ENCODE results near the gene MMAB. TPM values are rescaled to one million over a fixed set of nuclear protein-coding genes. Genes with fewer than 3 reads are reported as not detected.

MMAB gene
- total and polyA plus RNA-seq, 2 donors (not counting 1 experiment from before 2014, with no cell fraction given), result 36.8 to 56.1 TPM

GRCh38 chr12:109594556-109595317 lies 21.4 kb upstream of the MMAB start:
- Histone ChIP-seq H3K9me3 (ENCODE audit: control insufficient read depth, insufficient read depth, low read depth, low read length) (no peaks in the 10 kb centered on the region), H3K4me1 (ENCODE audit: control insufficient read depth, extremely low read depth, insufficient read depth, low read length) (peaks cover 5% of the 10 kb centered on the region), H3K4me3 (replicated peaks in 1 of 4; ENCODE audit: control extremely low read depth in 1 of 4, insufficient read depth in 1 of 4, low read depth in 3 of 4, low read length in 4 of 4) (no peak overlapping the region), H3K27ac (ENCODE audit: insufficient read depth, low read length) (no peak overlapping the region), H2AFZ (ENCODE audit: low read length) (no peak overlapping the region), H3K79me2 (ENCODE audit: control insufficient read depth, insufficient read depth, low read length) (no peaks in the 10 kb centered on the region), H3K36me3 (ENCODE audit: control insufficient read depth, insufficient read depth, low read length) (peaks cover 9% of the 10 kb centered on the region), H3K4me2 (ENCODE audit: extremely low read depth, insufficient read depth, low read length) (no peak overlapping the region), H4K20me1 (ENCODE audit: control insufficient read depth, extremely low read depth, insufficient read depth, low read length) (no peaks in the 10 kb centered on the region), H3K27me3 (ENCODE audit: control insufficient read depth, insufficient read depth, low read length) (no peaks in the 10 kb centered on the region), H3K9ac (ENCODE audit: insufficient read depth, low read length) (no peak overlapping the region)
- DNase-seq (ENCODE audit: low read depth in 2 of 2), result no peak
- TF ChIP-seq EZH2 (IDR thresholded peaks at IDR 0.05; ENCODE audit: low read length, missing control alignments) (no peak), CTCF (conservative IDR thresholded peaks at IDR 0.05 in 1 of 2, IDR thresholded peaks at IDR 0.05 in 1 of 2; ENCODE audit: low read depth in 1 of 2, low read length in 2 of 2) (no peak)

- no peaks in the 10 kb centered on the region for H3K9me3 ChIP-seq (ENCODE audit: control insufficient read depth, insufficient read depth, low read depth, low read length)
- no peak overlapping the region for H3K9ac ChIP-seq (ENCODE audit: insufficient read depth, low read length)
- TF ChIP-seq EZH2 (IDR thresholded peaks at IDR 0.05; ENCODE audit: low read length, missing control alignments), result no peak
- TF ChIP-seq CTCF (conservative IDR thresholded peaks at IDR 0.05 in 1 of 2, IDR thresholded peaks at IDR 0.05 in 1 of 2; ENCODE audit: low read depth in 1 of 2, low read length in 2 of 2), result no peak
- no peaks in the 10 kb centered on the region for H3K27me3 ChIP-seq (ENCODE audit: control insufficient read depth, insufficient read depth, low read length)
- no peak overlapping the region for H3K4me2 ChIP-seq (ENCODE audit: extremely low read depth, insufficient read depth, low read length)
- H4K20me1 ChIP-seq (ENCODE audit: control insufficient read depth, extremely low read depth, insufficient read depth, low read length), result no peaks in the 10 kb centered on the region
- H3K4me3 ChIP-seq (replicated peaks in 1 of 4; ENCODE audit: control extremely low read depth in 1 of 4, insufficient read depth in 1 of 4, low read depth in 3 of 4, low read length in 4 of 4), result no peak overlapping the region
- H2AFZ ChIP-seq (ENCODE audit: low read length), result no peak overlapping the region
- peaks cover 9% of the 10 kb centered on the region for H3K36me3 ChIP-seq (ENCODE audit: control insufficient read depth, insufficient read depth, low read length)
- peaks cover 1% of the 10 kb centered on the region for H3K4me1 ChIP-seq (ENCODE audit: control insufficient read depth, extremely low read depth, insufficient read depth, low read length)
- H3K27ac ChIP-seq (ENCODE audit: insufficient read depth, low read length), result no peak overlapping the region
- H3K79me2 ChIP-seq (ENCODE audit: control insufficient read depth, insufficient read depth, low read length), result no peaks in the 10 kb centered on the region
- no peak for DNase-seq (ENCODE audit: low read depth in 2 of 2)
Observed at GRCh38 chr12:109592905-109593272, 19.6 kb upstream of the MMAB start.

GRCh38 chr12:109592195-109592904 lies 19.0 kb upstream of the MMAB start:
- H4K20me1 ChIP-seq (ENCODE audit: control insufficient read depth, extremely low read depth, insufficient read depth, low read length), result no peaks in the 10 kb centered on the region
- no peak overlapping the region for H3K27ac ChIP-seq (ENCODE audit: insufficient read depth, low read length)
- peaks cover 9% of the 10 kb centered on the region for H3K36me3 ChIP-seq (ENCODE audit: control insufficient read depth, insufficient read depth, low read length)
- no peak overlapping the region for H3K9ac ChIP-seq (ENCODE audit: insufficient read depth, low read length)
- no peaks in the 10 kb centered on the region for H3K79me2 ChIP-seq (ENCODE audit: control insufficient read depth, insufficient read depth, low read length)
- H3K9me3 ChIP-seq (ENCODE audit: control insufficient read depth, insufficient read depth, low read depth, low read length), result no peaks in the 10 kb centered on the region
- no peak overlapping the region for H3K4me3 ChIP-seq (replicated peaks in 1 of 4; ENCODE audit: control extremely low read depth in 1 of 4, insufficient read depth in 1 of 4, low read depth in 3 of 4, low read length in 4 of 4)
- H3K4me1 ChIP-seq (ENCODE audit: control insufficient read depth, extremely low read depth, insufficient read depth, low read length), result no peaks in the 10 kb centered on the region
- no peak overlapping the region for H2AFZ ChIP-seq (ENCODE audit: low read length)
- TF ChIP-seq EZH2 (IDR thresholded peaks at IDR 0.05; ENCODE audit: low read length, missing control alignments) (no peak), CTCF (conservative IDR thresholded peaks at IDR 0.05 in 1 of 2, IDR thresholded peaks at IDR 0.05 in 1 of 2; ENCODE audit: low read depth in 1 of 2, low read length in 2 of 2) (no peak)
- DNase-seq (ENCODE audit: low read depth in 2 of 2), result no peak
- no peaks in the 10 kb centered on the region for H3K27me3 ChIP-seq (ENCODE audit: control insufficient read depth, insufficient read depth, low read length)
- H3K4me2 ChIP-seq (ENCODE audit: extremely low read depth, insufficient read depth, low read length), result no peak overlapping the region

Measured in fibroblast of lung (primary cell).